Stomach (tissue), 4 donors: ENCODE results near the gene TEX9.

Experiments used
- CTCF ChIP-seq, 7 experiments: fragments of 450-650 bp in 4 of 7; fragments of 200-600 bp in 3 of 7; sonication (generic) in 3 of 7; IDR thresholded peaks; one replicate each; pipeline ENCODE4 v1.5.1; 2016 to 2019; ENCODE audit warnings: antibody characterized with exemption in 7 of 7, control low read depth in 2 of 7, mild to moderate bottlenecking in 1 of 7
- POLR2A ChIP-seq, 4 donors: fragments of 450-650 bp; IDR thresholded peaks; one replicate each; pipeline ENCODE4 v1.6.1; 2016; ENCODE audit warnings: antibody characterized with exemption in 4 of 4, control low read depth in 2 of 4, mild to moderate bottlenecking in 1 of 4, moderate library complexity in 1 of 4

GRCh38 chr15:56346414-56346813 lies 18.8 kb upstream of the TEX9 start:
- TF ChIP-seq CTCF (IDR thresholded peaks at IDR 0.05) = no peak
- TF ChIP-seq POLR2A (IDR thresholded peaks at IDR 0.05) = no peak
